ENCODE data around the gene MSI1. TPM values are rescaled to one million over a fixed set of nuclear protein-coding genes. Genes with fewer than 3 reads are reported as not detected.

The MSI1 gene
- total and polyA plus RNA-seq, 2 donors (not counting 1 experiment from before 2014, with no cell fraction given), result not detected

DNA sequence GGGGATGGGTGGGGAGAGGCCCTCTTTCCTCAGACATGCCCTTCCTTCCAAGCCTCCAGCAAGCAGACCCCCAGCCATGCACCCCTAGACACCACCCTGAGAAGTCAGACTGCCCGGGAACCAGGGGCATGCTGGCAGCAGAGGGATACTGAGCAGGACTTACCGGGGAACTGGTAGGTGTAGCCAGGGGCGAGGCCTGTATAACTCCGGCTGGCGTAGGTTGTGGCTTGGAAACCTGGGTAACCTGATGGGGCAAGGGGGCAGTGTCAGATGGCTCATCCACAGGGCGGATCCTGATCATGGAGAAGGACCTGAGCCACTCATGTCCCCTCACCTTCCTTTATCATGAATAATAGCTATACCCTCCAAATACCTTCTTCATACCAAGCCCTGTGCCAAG, 15.8 kb downstream of the MSI1 start:
- Histone ChIP-seq H3K79me2 (ENCODE audit: control insufficient read depth, insufficient read depth, low read length) (no peaks in the 10 kb centered on the region), H3K4me1 (ENCODE audit: control insufficient read depth, extremely low read depth, insufficient read depth, low read length) (no peaks in the 10 kb centered on the region), H3K4me3 (replicated peaks in 1 of 4; ENCODE audit: control extremely low read depth in 1 of 4, insufficient read depth in 1 of 4, low read depth in 3 of 4, low read length in 4 of 4) (no peak overlapping the region), H3K9me3 (ENCODE audit: control insufficient read depth, insufficient read depth, low read depth, low read length) (no peaks in the 10 kb centered on the region), H3K27me3 (ENCODE audit: control insufficient read depth, insufficient read depth, low read length) (no peaks in the 10 kb centered on the region), H2AFZ (ENCODE audit: low read length) (no peak overlapping the region), H3K9ac (ENCODE audit: insufficient read depth, low read length) (no peak overlapping the region), H3K27ac (ENCODE audit: insufficient read depth, low read length) (no peak overlapping the region), H3K36me3 (ENCODE audit: control insufficient read depth, insufficient read depth, low read length) (no peaks in the 10 kb centered on the region), H4K20me1 (ENCODE audit: control insufficient read depth, extremely low read depth, insufficient read depth, low read length) (no peaks in the 10 kb centered on the region), H3K4me2 (ENCODE audit: extremely low read depth, insufficient read depth, low read length) (no peak overlapping the region)
- no peak for TF ChIP-seq EZH2 (IDR thresholded peaks at IDR 0.05; ENCODE audit: low read length, missing control alignments)
- no peak for DNase-seq (ENCODE audit: low read depth in 2 of 2)

GRCh38 chr12:120352117-120352516, 16.8 kb downstream of the MSI1 start:
- H3K27me3 ChIP-seq (ENCODE audit: control insufficient read depth, insufficient read depth, low read length), result no peaks in the 10 kb centered on the region
- no peak overlapping the region for H2AFZ ChIP-seq (ENCODE audit: low read length)
- H3K27ac ChIP-seq (ENCODE audit: insufficient read depth, low read length), result no peak overlapping the region
- H3K4me2 ChIP-seq (ENCODE audit: extremely low read depth, insufficient read depth, low read length), result no peak overlapping the region
- no peak overlapping the region for H3K9ac ChIP-seq (ENCODE audit: insufficient read depth, low read length)
- H3K4me1 ChIP-seq (ENCODE audit: control insufficient read depth, extremely low read depth, insufficient read depth, low read length), result no peaks in the 10 kb centered on the region
- no peaks in the 10 kb centered on the region for H3K79me2 ChIP-seq (ENCODE audit: control insufficient read depth, insufficient read depth, low read length)
- H3K36me3 ChIP-seq (ENCODE audit: control insufficient read depth, insufficient read depth, low read length), result no peaks in the 10 kb centered on the region
- no peaks in the 10 kb centered on the region for H3K9me3 ChIP-seq (ENCODE audit: control insufficient read depth, insufficient read depth, low read depth, low read length)
- peak; percentile 29 to 75 for DNase-seq (ENCODE audit: low read depth in 2 of 2)
- no peak overlapping the region for H3K4me3 ChIP-seq (replicated peaks in 1 of 4; ENCODE audit: control extremely low read depth in 1 of 4, insufficient read depth in 1 of 4, low read depth in 3 of 4, low read length in 4 of 4)
- H4K20me1 ChIP-seq (ENCODE audit: control insufficient read depth, extremely low read depth, insufficient read depth, low read length), result no peaks in the 10 kb centered on the region
- no peak for TF ChIP-seq CTCF (conservative IDR thresholded peaks at IDR 0.05 in 1 of 2, IDR thresholded peaks at IDR 0.05 in 1 of 2; ENCODE audit: low read depth in 1 of 2, low read length in 2 of 2)
- TF ChIP-seq EZH2 (IDR thresholded peaks at IDR 0.05; ENCODE audit: low read length, missing control alignments), result no peak

GRCh38 chr12:120350576-120351350, 18.2 kb downstream of the MSI1 start:
- H3K4me1 ChIP-seq (ENCODE audit: control insufficient read depth, extremely low read depth, insufficient read depth, low read length), result no peaks in the 10 kb centered on the region
- TF ChIP-seq EZH2 (IDR thresholded peaks at IDR 0.05; ENCODE audit: low read length, missing control alignments) (no peak), CTCF (conservative IDR thresholded peaks at IDR 0.05 in 1 of 2, IDR thresholded peaks at IDR 0.05 in 1 of 2; ENCODE audit: low read depth in 1 of 2, low read length in 2 of 2) (no peak)
- H3K36me3 ChIP-seq (ENCODE audit: control insufficient read depth, insufficient read depth, low read length), result no peaks in the 10 kb centered on the region
- no peaks in the 10 kb centered on the region for H3K27me3 ChIP-seq (ENCODE audit: control insufficient read depth, insufficient read depth, low read length)
- H3K4me3 ChIP-seq (replicated peaks in 1 of 4; ENCODE audit: control extremely low read depth in 1 of 4, insufficient read depth in 1 of 4, low read depth in 3 of 4, low read length in 4 of 4), result no peak overlapping the region
- no peak for DNase-seq (ENCODE audit: low read depth in 2 of 2)
- H3K9me3 ChIP-seq (ENCODE audit: control insufficient read depth, insufficient read depth, low read depth, low read length), result no peaks in the 10 kb centered on the region
- no peaks in the 10 kb centered on the region for H3K79me2 ChIP-seq (ENCODE audit: control insufficient read depth, insufficient read depth, low read length)
- H3K4me2 ChIP-seq (ENCODE audit: extremely low read depth, insufficient read depth, low read length), result no peak overlapping the region
- no peak overlapping the region for H2AFZ ChIP-seq (ENCODE audit: low read length)
- H3K9ac ChIP-seq (ENCODE audit: insufficient read depth, low read length), result no peak overlapping the region
- no peak overlapping the region for H3K27ac ChIP-seq (ENCODE audit: insufficient read depth, low read length)
- H4K20me1 ChIP-seq (ENCODE audit: control insufficient read depth, extremely low read depth, insufficient read depth, low read length), result no peaks in the 10 kb centered on the region
